Measurements from ENCODE around the gene HOXA6.

The HOXA6 gene

DNA sequence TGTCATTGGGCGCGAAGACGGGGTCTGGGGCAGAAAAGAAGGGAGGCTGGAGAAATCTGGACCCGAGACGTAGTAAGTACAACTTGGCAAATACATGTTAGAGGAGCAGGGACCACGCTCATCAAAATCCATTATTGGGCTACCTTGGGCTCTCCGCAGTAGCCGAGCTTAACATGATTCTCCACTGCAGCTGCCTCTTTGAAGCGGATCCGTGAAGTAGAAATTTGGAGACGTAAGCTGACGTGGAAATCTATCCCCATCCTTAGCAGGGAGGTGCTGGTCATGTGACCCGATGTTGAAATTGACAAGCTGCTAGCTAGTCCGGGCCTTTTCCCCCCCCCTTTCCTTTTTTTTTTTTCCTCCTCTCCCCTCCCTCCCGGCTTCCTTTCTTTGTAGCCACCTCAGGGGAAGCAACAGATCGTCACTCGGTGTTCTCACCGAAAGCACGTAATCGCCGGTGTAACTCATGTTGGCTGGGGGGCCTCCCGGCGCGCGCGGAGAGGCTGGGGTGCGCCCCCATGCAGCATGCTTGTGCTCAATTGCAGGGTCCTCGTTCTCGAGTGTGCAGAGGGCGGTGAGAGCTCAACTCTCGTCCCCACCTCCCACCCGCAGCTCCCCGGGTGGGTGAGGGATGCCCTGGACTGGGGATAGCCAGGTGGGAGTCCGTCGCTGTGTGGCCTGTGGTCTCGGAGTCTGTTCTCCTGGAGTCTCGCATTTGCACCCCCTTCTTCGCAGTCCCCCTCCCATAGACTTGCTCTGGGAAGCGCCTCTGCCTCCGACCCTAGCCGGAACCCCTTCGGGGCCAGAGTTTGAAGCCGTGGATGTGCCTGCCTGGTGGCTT lies 37.7 kb upstream of the HOXA6 start, which contains the start of gene HOXA11:
HOXA11 (minus strand) TSS at position 220 of the 841 bp plus-strand sequence; CDS start at position 132, 88 bp downstream.
- peak within 1 kb of the TSS; percentile 74 to 97 (median 97) for H3K27ac Mint-ChIP-seq
- peaks cover 49% of the 10 kb centered on the region for H3K4me1 Mint-ChIP-seq
- no peaks in the 10 kb centered on the region for H3K36me3 Mint-ChIP-seq (ENCODE audit: low read depth)
- no peaks in the 10 kb centered on the region for H3K9me3 Mint-ChIP-seq
- peaks cover 99% of the 10 kb centered on the region for H3K27me3 Mint-ChIP-seq (ENCODE audit: low read depth)
- peak within 1 kb of the TSS; percentile 91 to 92 (median 92) for H3K4me3 Mint-ChIP-seq
- TF ChIP-seq, protein P1, sequence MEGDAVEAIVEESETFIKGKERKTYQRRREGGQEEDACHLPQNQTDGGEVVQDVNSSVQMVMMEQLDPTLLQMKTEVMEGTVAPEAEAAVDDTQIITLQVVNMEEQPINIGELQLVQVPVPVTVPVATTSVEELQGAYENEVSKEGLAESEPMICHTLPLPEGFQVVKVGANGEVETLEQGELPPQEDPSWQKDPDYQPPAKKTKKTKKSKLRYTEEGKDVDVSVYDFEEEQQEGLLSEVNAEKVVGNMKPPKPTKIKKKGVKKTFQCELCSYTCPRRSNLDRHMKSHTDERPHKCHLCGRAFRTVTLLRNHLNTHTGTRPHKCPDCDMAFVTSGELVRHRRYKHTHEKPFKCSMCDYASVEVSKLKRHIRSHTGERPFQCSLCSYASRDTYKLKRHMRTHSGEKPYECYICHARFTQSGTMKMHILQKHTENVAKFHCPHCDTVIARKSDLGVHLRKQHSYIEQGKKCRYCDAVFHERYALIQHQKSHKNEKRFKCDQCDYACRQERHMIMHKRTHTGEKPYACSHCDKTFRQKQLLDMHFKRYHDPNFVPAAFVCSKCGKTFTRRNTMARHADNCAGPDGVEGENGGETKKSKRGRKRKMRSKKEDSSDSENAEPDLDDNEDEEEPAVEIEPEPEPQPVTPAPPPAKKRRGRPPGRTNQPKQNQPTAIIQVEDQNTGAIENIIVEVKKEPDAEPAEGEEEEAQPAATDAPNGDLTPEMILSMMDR (IDR thresholded peaks at IDR 0.05; ENCODE audit: unreplicated experiment in 3 of 3) = no peak

DNA sequence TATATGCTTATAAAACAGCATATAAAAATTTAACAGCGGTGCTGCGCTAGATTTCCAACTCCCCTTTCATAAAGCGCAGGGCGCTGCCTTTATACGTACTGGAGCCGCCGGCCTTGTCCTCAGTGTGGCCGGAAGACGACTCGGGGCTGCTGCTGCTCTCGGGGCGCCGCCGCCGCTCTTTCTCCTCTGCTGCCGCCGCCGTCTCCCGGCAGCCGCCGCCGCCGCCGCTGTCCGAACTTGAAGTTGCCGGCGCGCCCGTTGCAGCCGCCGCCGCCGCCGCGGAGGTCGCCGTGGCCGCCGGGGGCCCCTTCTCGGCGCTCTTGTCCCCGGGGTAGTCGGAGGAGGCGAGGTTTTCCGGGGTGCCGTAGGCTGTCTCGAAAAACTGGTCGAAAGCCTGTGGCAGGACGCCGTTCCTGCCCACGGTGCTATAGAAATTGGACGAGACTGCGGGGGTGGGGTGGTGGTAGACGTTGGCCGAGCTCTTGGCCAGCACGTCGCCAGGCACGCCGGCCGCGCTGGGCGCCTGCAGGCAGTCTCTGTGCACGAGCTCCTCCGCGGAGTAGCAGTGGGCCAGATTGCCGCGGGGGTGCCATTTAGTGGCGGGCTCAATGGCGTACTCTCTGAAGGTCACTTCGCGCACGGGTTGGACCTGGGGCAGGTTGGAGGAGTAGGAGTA lies 36.9 kb upstream of the HOXA6 start:
- TF ChIP-seq, protein P1 (IDR thresholded peaks at IDR 0.05; ENCODE audit: unreplicated experiment in 3 of 3) = no peak
- Mint-ChIP-seq H3K4me1 (peaks cover 47% of the 10 kb centered on the region), H3K27me3 (ENCODE audit: low read depth) (peaks cover 99% of the 10 kb centered on the region), H3K27ac (peak overlapping the region; percentile 74 to 97 (median 97)), H3K36me3 (ENCODE audit: low read depth) (no peaks in the 10 kb centered on the region), H3K9me3 (no peaks in the 10 kb centered on the region), H3K4me3 (peak overlapping the region; percentile 91 to 92 (median 92))

DNA sequence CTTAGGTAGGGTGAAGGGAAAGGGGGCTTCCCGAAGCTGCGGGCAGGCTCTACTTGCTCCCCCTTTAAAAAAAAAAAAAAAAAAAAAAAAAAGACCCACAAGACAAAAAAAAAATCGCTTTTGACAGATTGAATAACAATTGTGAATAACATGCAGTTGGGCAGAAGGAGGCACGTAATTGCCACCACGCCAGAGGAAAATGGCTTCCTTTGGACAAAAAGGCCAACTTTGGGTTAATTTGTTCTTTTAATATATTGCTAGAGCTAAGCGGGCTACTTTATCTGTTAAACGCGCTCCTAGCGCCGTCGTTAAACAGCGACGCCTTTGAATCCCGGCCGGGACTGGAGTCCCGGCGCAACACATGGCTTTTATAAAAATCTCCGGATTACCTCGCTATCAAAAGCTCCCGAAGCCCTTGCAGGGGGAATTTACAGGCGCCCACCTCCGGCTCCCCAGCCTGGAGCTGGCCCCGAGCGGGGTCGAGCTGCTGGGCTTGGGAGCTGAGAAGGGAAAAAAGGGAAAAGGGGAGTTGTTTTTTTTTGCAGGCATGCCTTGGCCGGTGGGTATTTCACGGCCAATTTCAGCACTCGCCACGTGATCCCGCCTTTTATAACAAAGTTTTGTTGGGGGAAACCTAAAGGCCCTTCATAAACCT lies 36.2 kb upstream of the HOXA6 start:
- Mint-ChIP-seq H3K4me3 (peak overlapping the region; percentile 78 to 92 (median 82)), H3K9me3 (no peaks in the 10 kb centered on the region), H3K27me3 (ENCODE audit: low read depth) (peaks cover 99% of the 10 kb centered on the region), H3K4me1 (peaks cover 46% of the 10 kb centered on the region), H3K27ac (peak overlapping the region; percentile 41 to 97 (median 45)), H3K36me3 (ENCODE audit: low read depth) (no peaks in the 10 kb centered on the region)
- TF ChIP-seq, protein P1 (IDR thresholded peaks at IDR 0.05; ENCODE audit: unreplicated experiment in 3 of 3) = no peak

GRCh38 chr7:27182861-27183681 lies 35.5 kb upstream of the HOXA6 start:
- TF ChIP-seq, protein P1 (IDR thresholded peaks at IDR 0.05; ENCODE audit: unreplicated experiment in 3 of 3) = no peak
- H3K27ac Mint-ChIP-seq = peak overlapping the region; percentile 56 to 84 (median 58)

GRCh38 chr7:27182285-27182841 lies 34.8 kb upstream of the HOXA6 start:
- H3K27ac Mint-ChIP-seq = peak overlapping the region; percentile 56 to 84 (median 58)
- H3K4me3 Mint-ChIP-seq = peak overlapping the region; percentile 78 to 92 (median 82)
- H3K27me3 Mint-ChIP-seq (ENCODE audit: low read depth) = peaks cover 98% of the 10 kb centered on the region
- peaks cover 42% of the 10 kb centered on the region for H3K4me1 Mint-ChIP-seq
- H3K9me3 Mint-ChIP-seq = no peaks in the 10 kb centered on the region
- TF ChIP-seq, protein P1 (IDR thresholded peaks at IDR 0.05; ENCODE audit: unreplicated experiment in 3 of 3) = peak in 1 of 3 experiments; percentile 8
- H3K36me3 Mint-ChIP-seq (ENCODE audit: low read depth) = peaks cover 12% of the 10 kb centered on the region

More at GRCh38 chr7:27182861-27183681, 35.5 kb upstream of the HOXA6 start:
- Mint-ChIP-seq H3K4me3 (peak overlapping the region; percentile 78 to 92 (median 82)), H3K9me3 (no peaks in the 10 kb centered on the region), H3K27me3 (ENCODE audit: low read depth) (peaks cover 98% of the 10 kb centered on the region), H3K4me1 (peaks cover 40% of the 10 kb centered on the region), H3K36me3 (ENCODE audit: low read depth) (peaks cover 5% of the 10 kb centered on the region)
